GM23338 (cell line): ENCODE results near the gene ANKHD1. TPM values are rescaled to one million over a fixed set of nuclear protein-coding genes. Genes with fewer than 3 reads are reported as not detected.

ENCODE experiments used
- ATAC-seq: fragments of 200-7000 bp; cut with Tn5 transposase; 3 replicates; pipeline ENCODE4 v1.9.1; 2020
- DNase-seq: peaks from one replicate; pipeline ENCODE4 v3.0.0-alpha.2; 2015; ENCODE audit warnings: low spot score
- H2AFZ ChIP-seq: fragments of 200-600 bp; sonication (generic); 2 replicates; pipeline ENCODE4 v1.8.0; 2016; ENCODE audit warnings: antibody characterized with exemption, mild to moderate bottlenecking, moderate library complexity
- H3F3A ChIP-seq: fragments of 200-600 bp; sonication (generic); replicated peaks from 2 replicates; pipeline ENCODE4 v1.8.0; 2017; ENCODE audit warnings: antibody characterized with exemption, mixed run types, low read depth
- H3K27ac ChIP-seq: fragments of 200-600 bp; sonication (generic); 2 replicates; pipeline ENCODE4 v1.6.1; 2016; ENCODE audit warnings: low read depth
- H3K27me3 ChIP-seq: fragments of 200-600 bp; sonication (generic); 2 replicates; pipeline ENCODE4 v1.8.0; 2016; ENCODE audit warnings: mild to moderate bottlenecking, mixed run types, moderate library complexity; ENCODE audit not compliant: insufficient read depth
- H3K36me3 ChIP-seq: fragments of 200-600 bp; sonication (generic); 2 replicates; pipeline ENCODE4 v1.8.0; 2016; ENCODE audit warnings: mild to moderate bottlenecking; ENCODE audit not compliant: insufficient read depth
- H3K4me1 ChIP-seq: fragments of 200-600 bp; sonication (generic); 2 replicates; pipeline ENCODE4 v1.8.0; 2016; ENCODE audit warnings: mild to moderate bottlenecking, moderate library complexity; ENCODE audit not compliant: insufficient read depth
- H3K4me2 ChIP-seq: fragments of 200-600 bp; sonication (generic); 2 replicates; pipeline ENCODE4 v1.7.1; 2017; ENCODE audit warnings: mixed run types
- H3K4me3 ChIP-seq: fragments of 200-600 bp; sonication (generic); 2 replicates; pipeline ENCODE4 v1.6.1; 2016; ENCODE audit warnings: mixed run types
- H3K79me2 ChIP-seq: fragments of 200-600 bp; sonication (generic); replicated peaks from 2 replicates; pipeline ENCODE4 v1.8.0; 2017; ENCODE audit warnings: mild to moderate bottlenecking; ENCODE audit not compliant: insufficient read depth
- H3K9me2 ChIP-seq: fragments of 200-600 bp; sonication (generic); 2 replicates; pipeline ENCODE4 v1.8.0; 2017; ENCODE audit not compliant: insufficient read depth
- H4K20me1 ChIP-seq: fragments of 200-600 bp; sonication (generic); replicated peaks from 2 replicates; pipeline ENCODE4 v1.8.0; 2017; ENCODE audit warnings: mild to moderate bottlenecking; ENCODE audit not compliant: insufficient read depth
- H3K27ac Mint-ChIP-seq: 2 replicates; pipeline ENCODE4 v1.8.0; 2020; ENCODE audit warnings: inconsistent platforms, mild to moderate bottlenecking, moderate library complexity, mixed read lengths
- H3K27me3 Mint-ChIP-seq: 3 replicates; pipeline ENCODE4 v1.8.0; 2022; ENCODE audit warnings: low read depth, mild to moderate bottlenecking, moderate library complexity, mixed read lengths, inconsistent platforms; ENCODE audit not compliant: insufficient read depth, poor library complexity
- H3K36me3 Mint-ChIP-seq: 3 replicates; pipeline ENCODE4 v1.8.0; 2021; ENCODE audit warnings: low read depth, mild to moderate bottlenecking, inconsistent platforms, moderate library complexity, mixed read lengths
- H3K4me1 Mint-ChIP-seq: 3 replicates; pipeline ENCODE4 v1.8.0; 2020; ENCODE audit warnings: mild to moderate bottlenecking, inconsistent platforms, mixed read lengths
- H3K4me3 Mint-ChIP-seq: 3 replicates; pipeline ENCODE4 v1.8.0; 2021; ENCODE audit warnings: moderate library complexity, mild to moderate bottlenecking, inconsistent platforms, mixed read lengths
- H3K9me3 Mint-ChIP-seq: 3 replicates; pipeline ENCODE4 v1.8.0; 2020; ENCODE audit warnings: moderate library complexity, mild to moderate bottlenecking, inconsistent platforms, mixed read lengths
- CTCF ChIP-seq, 2 experiments: fragments of 200-600 bp in 1 of 2; sonication (generic) in 1 of 2; conservative IDR thresholded peaks; 2 replicates each; pipeline versions ENCODE4 v1.5.1 to v1.6.1; 2016 to 2017; ENCODE audit warnings: antibody characterized with exemption in 2 of 2, low read depth in 2 of 2, mild to moderate bottlenecking in 2 of 2, moderate library complexity in 1 of 2
- NANOG ChIP-seq: IDR thresholded peaks from 2 replicates; pipeline ENCODE4 v1.6.1; 2016; ENCODE audit warnings: antibody characterized with exemption, borderline replicate concordance
- STAT1 ChIP-seq: IDR thresholded peaks from one replicate; pipeline ENCODE4 v1.6.1; 2016; ENCODE audit warnings: antibody characterized with exemption; ENCODE audit not compliant: unreplicated experiment
- ZNF114 ChIP-seq: fragments of 250-450 bp; sonication (Bioruptor Pico); IDR thresholded peaks from 2 replicates; pipeline ENCODE4 v1.5.0; 2020; ENCODE audit warnings: mild to moderate bottlenecking, moderate library complexity
- microRNA-seq: library from miRNA; unstranded; fragments of <30 nt; microRNA quantifications from one replicate; pipeline ENCODE4, GENCODE V29; 2017
- polyA plus RNA-seq: library from polyadenylated mRNA; unstranded; fragments of >200 nt; fragmentation: Nextera tagmentation; extraction: Ambion mirVana; gene quantifications from 2 replicates; pipeline ENCODE4 v1.2.1, GENCODE V29; 2016
- small RNA-seq: library from RNA; depleted of rRNA; stranded (forward); fragments of <200 nt; gene quantifications from one replicate; pipeline ENCODE3, GENCODE V24; 2014; ENCODE audit warnings: low replicate concordance
- total RNA-seq: library from RNA; depleted of rRNA; stranded (reverse); fragments of >200 nt; shearing (Covaris generic); gene quantifications from 2 replicates; pipeline ENCODE4 v1.2.3, GENCODE V29; 2014; rRNA removed

The ANKHD1 gene
- total and polyA plus RNA-seq, 2 experiments from 2014 or later: 73.0 to 119 TPM

- no peak for ATAC-seq
Measured at GRCh38 chr5:140588311-140589070, 186.9 kb downstream of the ANKHD1 start.

More at GRCh38 chr5:140588311-140589070, 186.9 kb downstream of the ANKHD1 start:
- Histone ChIP-seq H3K79me2 (no peaks in the 10 kb centered on the region), H3K4me3 (no peak overlapping the region), H3K27ac (no peak overlapping the region), H2AFZ (no peak overlapping the region), H4K20me1 (no peaks in the 10 kb centered on the region), H3K4me2 (no peak overlapping the region), H3K36me3 (no peaks in the 10 kb centered on the region), H3K4me1 (no peaks in the 10 kb centered on the region), H3K27me3 (no peaks in the 10 kb centered on the region), H3F3A (no peaks in the 10 kb centered on the region), H3K9me2 (no peaks in the 10 kb centered on the region)
- no peaks in the 10 kb centered on the region for H3K27me3 Mint-ChIP-seq
- H3K9me3 Mint-ChIP-seq: peaks cover 5% of the 10 kb centered on the region; the same call in 1 of the 3 replicates
- no peaks in the 10 kb centered on the region for H3K36me3 Mint-ChIP-seq
- TF ChIP-seq CTCF (conservative IDR thresholded peaks at IDR 0.05; ENCODE audit: low read depth in 2 of 2) (no peak), ZNF114 (no peak), NANOG (no peak), STAT1 (no peak)
- no peak overlapping the region for H3K27ac Mint-ChIP-seq
- no peaks in the 10 kb centered on the region for H3K4me1 Mint-ChIP-seq
- H3K4me3 Mint-ChIP-seq: no peak overlapping the region
- no peak for DNase-seq

Small RNAs within 50 kb of the gene (microRNA-seq; reads per million reads assigned to microRNA genes)
- not detected for gene MIR6831

Small RNAs within 50 kb of the gene (small RNA-seq; reads per million reads assigned to genes)
- gene RF00279 (0.12 reads per million), gene RF00443 (not detected), gene RNU4-14P (not detected)

Other genes with a start within 250 kb of the ANKHD1 start
- 14.4 and 15.0 TPM in 2 replicates for gene CYSTM1, start 226.6 kb upstream of the ANKHD1 start, total RNA-seq
- 42.3 and 46.0 TPM in 2 replicates for gene CYSTM1, start 226.6 kb upstream of the ANKHD1 start, polyA plus RNA-seq
- 85.4 and 119 TPM in 2 replicates for gene PFDN1, start 98.7 kb upstream of the ANKHD1 start, total RNA-seq
- 256 and 279 TPM in 2 replicates for gene PFDN1, start 98.7 kb upstream of the ANKHD1 start, polyA plus RNA-seq
- gene HBEGF, start 55.2 kb upstream of the ANKHD1 start, total RNA-seq: 2.0 and 2.9 TPM in 2 replicates
- gene HBEGF, start 55.2 kb upstream of the ANKHD1 start, polyA plus RNA-seq: 2.2 and 2.3 TPM in 2 replicates
- gene SLC4A9, start 41.6 kb upstream of the ANKHD1 start, total RNA-seq: 0.08 TPM in 1 of 2 replicates, not detected in the other
- gene SLC4A9, start 41.6 kb upstream of the ANKHD1 start, polyA plus RNA-seq: 0.08 TPM in 1 of 2 replicates, not detected in the other
- 2.4 TPM in 1 of 2 replicates, not detected in the other for gene EIF4EBP3, start 145.8 kb downstream of the ANKHD1 start, total RNA-seq
- gene EIF4EBP3, start 145.8 kb downstream of the ANKHD1 start, polyA plus RNA-seq: 20.2 and 21.5 TPM in 2 replicates
- 29.7 and 38.4 TPM in 2 replicates for gene SRA1, start 155.6 kb downstream of the ANKHD1 start, total RNA-seq
- gene SRA1, start 155.6 kb downstream of the ANKHD1 start, polyA plus RNA-seq: 67.2 and 74.7 TPM in 2 replicates
- 10.2 and 15.4 TPM in 2 replicates for gene APBB3, start 162.8 kb downstream of the ANKHD1 start, total RNA-seq
- gene APBB3, start 162.8 kb downstream of the ANKHD1 start, polyA plus RNA-seq: 7.7 and 9.0 TPM in 2 replicates
- gene SLC35A4, start 163.0 kb downstream of the ANKHD1 start, total RNA-seq: 34.4 and 39.1 TPM in 2 replicates
- gene SLC35A4, start 163.0 kb downstream of the ANKHD1 start, polyA plus RNA-seq: 17.7 and 19.0 TPM in 2 replicates
- gene CD14, start 231.3 kb downstream of the ANKHD1 start, total RNA-seq: not detected in 2 replicates
- 0.17 TPM in 1 of 2 replicates, not detected in the other for gene CD14, start 231.3 kb downstream of the ANKHD1 start, polyA plus RNA-seq
- gene TMCO6, start 237.6 kb downstream of the ANKHD1 start, total RNA-seq: 19.9 and 37.4 TPM in 2 replicates
- 18.7 and 19.0 TPM in 2 replicates for gene TMCO6, start 237.6 kb downstream of the ANKHD1 start, polyA plus RNA-seq
- 48.8 and 55.7 TPM in 2 replicates for gene NDUFA2, start 245.8 kb downstream of the ANKHD1 start, total RNA-seq
- 292 and 317 TPM in 2 replicates for gene NDUFA2, start 245.8 kb downstream of the ANKHD1 start, polyA plus RNA-seq
- 58.9 and 77.3 TPM in 2 replicates for gene IK, start 246.0 kb downstream of the ANKHD1 start, total RNA-seq
- gene IK, start 246.0 kb downstream of the ANKHD1 start, polyA plus RNA-seq: 116 and 128 TPM in 2 replicates